ENCODE measurements around the gene JAK1.
"Not testable (repeated sequence)": the region's sequence is repeated elsewhere in the genome, so short reads cannot be mapped to it uniquely, and the experiment has no call there.

JAK1 gene

DNA sequence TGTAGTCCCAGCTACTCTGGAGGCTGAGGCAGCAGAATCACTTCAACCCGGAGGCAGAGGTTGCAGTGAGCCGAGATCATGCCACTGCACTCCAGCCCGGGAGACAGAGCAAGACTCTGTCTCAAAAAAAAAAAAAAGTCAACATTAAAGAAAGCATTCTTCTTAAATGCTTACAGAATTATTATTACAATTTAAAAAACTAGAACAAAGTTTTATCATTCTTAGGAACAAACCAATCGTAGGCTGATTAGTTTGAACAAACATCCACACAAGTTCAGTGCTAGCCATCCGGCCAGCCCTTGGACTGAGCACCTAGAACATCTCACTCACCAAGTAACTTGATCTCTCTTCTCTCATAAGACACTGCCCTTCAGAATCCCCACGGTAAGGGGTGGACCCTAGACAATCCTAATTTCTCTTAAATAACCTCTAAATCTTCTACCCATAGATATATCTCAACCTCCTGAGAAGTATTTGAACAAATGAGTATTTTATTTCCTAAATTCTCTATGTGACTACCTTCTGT, 16.0 kb downstream of the JAK1 start:
- DNase-seq (ENCODE audit: low read depth): no peak

DNA sequence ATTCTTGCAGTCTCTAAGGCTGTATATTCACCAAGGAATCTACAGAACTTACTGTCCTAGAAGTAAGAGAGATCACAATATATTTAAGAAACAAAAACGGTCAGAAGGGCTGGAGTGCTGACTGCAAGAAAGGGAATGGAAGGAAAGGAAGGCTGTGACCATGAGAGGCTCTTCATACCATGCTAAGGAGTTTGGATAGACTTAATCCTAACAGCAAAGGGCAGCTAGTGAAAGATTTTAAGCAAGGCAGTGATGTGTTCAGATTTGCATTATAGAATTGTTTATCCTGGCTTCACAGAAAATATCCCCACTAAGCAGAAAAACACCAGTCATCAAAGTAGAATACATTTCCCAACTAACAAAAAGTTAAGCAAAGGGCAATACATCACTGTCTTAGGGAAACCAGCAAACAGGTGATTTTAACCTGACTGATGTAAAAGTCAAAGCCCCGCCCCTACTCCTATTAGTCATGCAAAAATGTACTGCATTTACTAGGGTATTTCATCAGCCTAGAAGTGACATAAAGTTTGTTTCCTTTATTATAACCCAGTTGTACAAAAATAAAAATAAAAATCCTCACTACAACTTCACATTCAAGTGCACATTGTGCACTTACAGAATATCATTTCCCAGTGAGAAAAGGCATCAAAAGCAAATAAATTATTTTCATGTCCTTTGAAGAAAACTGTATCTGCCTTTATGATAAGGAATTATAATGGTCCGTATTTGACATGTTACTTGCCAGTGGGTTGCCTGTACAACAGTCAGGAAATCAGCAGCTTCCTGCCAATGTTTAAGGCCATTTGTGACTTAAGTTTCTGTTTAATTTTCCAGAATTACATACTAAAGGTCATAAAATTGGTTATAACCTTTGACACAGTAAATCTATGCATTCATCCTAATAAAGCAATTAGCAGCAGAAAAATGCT, 17.2 kb downstream of the JAK1 start:
- DNase-seq (ENCODE audit: low read depth): no peak

DNA sequence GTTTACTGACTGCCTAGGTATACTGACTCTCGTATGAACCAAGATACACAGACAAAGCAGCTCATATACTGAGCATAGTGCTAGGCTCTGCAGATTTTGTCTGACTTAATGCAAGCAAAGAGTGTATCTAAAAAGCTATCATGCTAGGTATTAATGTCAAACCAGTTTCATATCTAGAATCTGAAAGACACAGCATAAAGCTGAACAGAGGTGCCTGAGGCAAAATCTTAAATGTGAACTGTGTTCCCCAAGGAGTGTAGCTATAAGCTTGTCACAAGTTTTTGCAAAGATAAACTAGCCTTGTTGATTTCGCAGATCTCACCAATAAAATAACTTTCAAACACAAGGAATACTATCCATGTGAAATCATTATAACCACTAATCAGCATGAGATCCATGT, 18.1 kb downstream of the JAK1 start:
- DNase-seq (ENCODE audit: low read depth): no peak

DNA sequence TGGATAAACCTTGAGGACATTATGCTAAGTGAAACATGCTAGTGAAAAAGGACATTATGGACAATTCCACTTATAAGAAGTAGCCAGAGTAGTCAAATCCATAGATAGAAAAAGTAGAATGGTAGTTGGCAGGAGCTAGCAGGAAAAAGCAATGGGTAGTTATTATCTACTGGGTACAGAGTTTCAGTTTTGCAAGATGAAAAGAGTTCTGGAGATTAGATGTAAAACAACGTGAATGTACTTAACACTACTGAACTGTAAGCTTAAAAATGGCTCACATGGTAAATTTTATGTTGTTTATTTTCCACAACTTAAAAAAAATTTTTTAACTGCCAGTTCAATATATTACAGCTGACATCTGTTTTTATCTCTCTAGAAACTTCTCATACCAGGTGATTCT, 19.4 kb downstream of the JAK1 start:
- no peak for DNase-seq (ENCODE audit: low read depth)

DNA sequence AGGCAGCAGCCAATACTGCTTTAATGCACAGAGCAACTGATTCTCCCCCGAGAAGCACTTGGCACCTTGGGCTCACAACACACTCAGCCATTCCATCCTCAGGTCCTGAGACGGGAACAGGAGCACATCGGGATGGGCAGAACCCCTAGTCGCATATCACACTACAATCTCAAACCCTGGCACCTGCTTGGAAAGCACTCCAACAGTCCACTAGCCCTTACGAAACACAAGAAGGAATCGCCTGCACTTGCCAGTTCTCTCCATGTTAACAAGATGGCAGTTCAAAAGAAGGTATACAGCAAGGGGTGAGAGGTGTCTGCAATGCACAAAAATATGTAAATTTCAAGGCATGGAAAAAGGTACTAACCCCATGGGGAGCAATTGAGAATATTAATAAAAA, 21.4 kb downstream of the JAK1 start:
- DNase-seq (ENCODE audit: low read depth): no peak

DNA sequence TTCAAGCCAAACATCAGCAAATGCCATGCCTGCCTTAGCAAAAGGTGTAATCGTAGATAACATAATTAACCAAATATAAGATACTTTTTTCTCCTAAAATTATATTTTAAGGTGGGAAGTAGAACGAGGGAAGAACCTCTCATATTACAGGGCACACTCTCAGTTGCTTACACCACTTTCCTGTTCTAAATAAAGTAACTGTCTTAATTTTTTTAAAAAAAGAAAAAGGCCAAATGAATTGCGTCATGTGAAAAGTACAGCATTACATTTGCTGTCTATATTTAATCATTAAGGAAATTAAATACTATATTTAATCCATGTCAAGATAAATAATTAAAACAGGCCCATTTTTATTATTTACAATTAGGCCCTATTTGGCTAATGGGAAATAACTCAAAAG, 23.7 kb downstream of the JAK1 start:
- DNase-seq (ENCODE audit: low read depth): no peak

DNA sequence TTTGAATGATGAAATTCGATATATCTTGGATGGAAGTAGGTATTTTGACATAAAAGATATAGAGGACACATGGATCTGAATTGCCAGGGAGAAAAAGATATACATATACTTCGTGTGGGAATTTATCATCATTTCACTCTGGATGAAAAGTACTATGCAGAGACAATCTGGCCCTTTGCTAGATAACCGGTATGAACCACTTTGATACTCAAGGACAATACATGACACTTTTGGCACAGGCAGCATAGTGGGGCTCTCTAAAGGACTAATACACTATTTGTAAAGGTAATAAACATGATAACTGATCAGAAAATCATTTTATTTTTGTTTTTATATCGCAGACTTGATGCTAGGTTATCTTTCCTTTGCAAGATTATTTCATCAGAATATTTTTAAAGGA, 24.2 kb downstream of the JAK1 start:
- no peak for DNase-seq (ENCODE audit: low read depth)

DNA sequence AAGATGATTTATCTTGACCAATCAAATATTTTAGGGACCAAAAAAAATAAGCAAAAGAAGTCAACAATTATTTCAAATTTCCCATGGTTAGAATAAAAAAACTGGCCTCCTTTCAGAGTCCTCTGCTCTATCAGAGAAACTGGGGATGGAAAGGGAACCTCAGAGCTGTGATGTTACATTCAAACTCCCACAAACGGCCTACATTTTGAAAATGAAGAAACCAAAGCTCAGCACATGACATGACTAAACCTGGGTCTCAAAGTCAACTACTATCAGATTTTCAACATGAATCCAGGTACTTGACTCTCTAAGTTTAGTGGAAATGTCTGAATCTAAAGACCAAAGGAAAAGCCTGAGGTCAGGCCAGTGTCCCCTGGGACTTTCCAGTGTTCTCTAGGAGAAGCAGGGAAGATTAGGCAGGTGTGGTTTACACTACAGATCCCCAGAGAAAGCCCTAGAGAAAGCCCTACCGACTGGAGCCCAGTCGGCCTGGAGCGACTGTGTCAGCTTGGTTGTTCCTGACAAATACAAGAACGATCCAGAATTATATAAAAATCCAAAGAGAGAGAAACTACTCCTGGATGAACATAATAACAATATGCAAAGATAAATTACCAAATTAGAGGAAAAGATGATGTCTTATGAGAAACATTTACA, 24.8 kb downstream of the JAK1 start:
- DNase-seq (ENCODE audit: low read depth): no peak

DNA sequence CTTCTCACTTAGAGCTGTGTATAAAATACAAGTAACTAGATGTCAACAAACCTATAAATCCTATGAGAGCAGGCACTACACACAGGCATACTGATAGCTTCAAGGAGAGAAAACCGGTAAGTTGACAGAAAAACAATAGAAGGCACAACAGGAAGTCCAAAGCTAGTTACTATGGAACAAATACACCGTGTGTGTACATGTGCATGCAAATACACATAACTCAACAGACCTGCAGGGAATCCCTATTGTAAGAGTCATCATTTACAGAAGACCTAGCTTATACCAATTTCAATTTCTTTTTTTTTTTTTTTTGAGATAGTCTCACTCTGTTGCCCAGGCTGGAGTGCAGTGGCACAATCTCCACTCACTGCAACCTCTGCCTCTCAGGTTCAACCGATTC, 26.3 kb downstream of the JAK1 start:
- DNase-seq (ENCODE audit: low read depth): no peak

DNA sequence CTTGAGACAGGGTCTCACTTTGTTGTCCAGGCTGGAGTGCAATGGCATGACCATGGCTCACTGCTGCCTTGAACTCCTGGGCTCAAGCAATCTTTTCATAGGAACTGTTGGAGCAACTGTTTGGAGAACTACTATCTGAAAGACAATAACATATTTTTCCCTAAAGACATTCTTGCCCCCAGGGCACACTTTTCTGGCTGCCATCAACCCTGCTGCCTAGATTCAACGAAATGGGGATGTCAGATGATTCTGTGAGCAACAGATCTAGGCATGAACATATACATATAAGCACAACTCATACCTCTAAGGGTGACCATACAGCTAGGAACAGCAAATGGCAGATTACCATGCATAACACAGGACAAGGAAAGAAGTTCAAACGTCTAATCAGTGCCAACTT, 27.4 kb downstream of the JAK1 start:
- DNase-seq (ENCODE audit: low read depth): no peak

DNA sequence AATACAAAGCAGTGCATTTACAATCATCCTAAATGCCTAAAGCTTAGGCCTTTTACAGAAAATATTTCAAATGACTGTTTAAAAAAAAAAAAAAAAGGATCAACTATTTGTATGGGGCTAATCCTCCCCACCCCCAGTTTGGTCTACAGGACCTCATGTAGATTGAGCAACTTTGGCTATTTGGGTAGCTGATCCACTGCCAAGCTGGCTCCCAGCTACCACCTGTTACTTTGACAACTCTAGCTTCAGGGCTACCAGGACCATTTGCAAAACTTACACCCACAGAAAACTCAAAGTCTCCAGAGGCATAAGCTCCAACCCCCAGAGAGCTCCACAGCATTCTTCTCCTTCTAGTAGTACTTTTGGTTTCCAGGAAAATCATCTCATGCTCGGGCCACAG, 29.4 kb downstream of the JAK1 start:
- DNase-seq (ENCODE audit: low read depth): no peak

DNA sequence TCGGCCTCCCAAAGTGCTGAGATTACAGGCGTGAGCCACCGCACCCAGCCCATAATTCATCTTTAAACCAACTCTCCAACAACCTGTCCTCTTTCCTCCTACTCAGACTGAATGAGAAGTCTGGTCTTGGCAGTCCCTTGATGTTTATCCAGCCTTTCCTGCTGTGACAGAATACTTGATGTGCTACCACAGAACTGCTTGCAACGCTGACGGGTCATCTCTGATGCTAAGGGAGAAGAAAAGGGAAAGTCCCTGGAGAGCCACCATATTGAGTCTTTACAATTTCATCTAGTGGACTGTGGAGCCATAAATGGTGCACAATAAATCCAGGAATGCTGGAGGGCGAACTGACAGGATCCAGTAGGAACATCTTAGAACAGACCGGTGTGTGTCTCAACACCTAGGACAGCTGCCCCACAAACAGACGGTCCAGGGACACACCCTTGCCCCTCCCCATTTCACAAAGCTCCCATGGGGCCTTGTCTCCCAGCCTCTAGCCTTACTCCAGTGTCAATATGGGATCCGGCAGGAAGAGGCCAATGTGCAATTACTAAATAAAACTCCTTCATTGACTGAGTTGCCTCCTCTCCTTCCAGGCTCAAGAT, 30.7 kb downstream of the JAK1 start:
- DNase-seq (ENCODE audit: low read depth): no peak

DNA sequence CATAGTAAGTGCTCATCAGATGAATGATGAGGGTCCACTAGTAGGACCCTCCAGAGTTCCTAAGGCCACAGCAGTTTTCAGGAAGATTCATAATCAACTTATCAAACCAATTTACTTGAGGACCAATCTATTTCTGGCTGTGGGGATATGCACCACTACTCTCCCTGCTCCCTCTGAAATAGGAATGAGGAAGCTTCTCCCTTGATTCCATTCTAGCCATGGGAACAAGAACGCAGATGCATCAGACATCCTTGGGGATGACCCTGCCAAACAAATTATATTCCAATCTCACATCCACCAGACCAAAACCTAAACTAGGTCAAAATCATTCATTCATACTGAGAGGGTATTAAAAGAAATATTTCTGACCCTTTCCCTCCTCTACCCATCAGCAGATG, 31.5 kb downstream of the JAK1 start:
- no peak for DNase-seq (ENCODE audit: low read depth)

DNA sequence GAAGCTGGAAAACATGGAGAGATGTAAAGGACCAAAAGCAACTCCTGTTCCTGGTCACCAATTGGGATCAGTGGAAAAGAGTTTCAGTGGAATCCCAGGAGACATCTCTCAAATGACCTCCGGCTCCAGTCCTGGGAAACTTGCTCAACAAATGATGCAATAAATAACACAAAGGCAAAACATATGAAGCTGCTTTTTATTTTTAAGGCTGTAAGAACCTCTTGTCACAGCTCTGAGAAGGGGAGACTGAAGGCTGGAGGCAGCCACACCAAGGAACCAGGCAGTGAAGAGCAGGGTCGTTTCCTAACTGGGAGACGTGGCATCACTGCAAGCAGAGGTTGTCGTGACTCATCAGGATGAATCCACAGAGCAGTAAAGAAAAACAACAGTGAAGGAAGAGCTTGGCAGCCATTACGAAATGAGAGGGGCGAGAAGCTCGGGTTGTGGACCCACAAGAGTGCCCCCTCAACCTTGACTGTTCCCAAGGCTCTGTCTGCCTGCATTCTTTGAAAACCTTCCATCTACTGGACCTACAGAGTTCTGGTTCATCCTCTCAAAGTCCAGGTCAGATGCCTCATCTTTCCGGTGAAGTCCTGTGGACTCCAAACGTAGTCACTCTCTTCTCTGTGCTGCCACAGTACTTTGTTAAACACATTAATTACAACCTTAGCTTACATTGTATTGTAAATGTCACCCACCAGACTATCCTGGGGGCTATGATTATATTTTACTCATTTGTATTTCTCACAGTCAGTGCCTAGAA, 32.1 kb downstream of the JAK1 start:
- DNase-seq (ENCODE audit: low read depth): peak; percentile 51

DNA sequence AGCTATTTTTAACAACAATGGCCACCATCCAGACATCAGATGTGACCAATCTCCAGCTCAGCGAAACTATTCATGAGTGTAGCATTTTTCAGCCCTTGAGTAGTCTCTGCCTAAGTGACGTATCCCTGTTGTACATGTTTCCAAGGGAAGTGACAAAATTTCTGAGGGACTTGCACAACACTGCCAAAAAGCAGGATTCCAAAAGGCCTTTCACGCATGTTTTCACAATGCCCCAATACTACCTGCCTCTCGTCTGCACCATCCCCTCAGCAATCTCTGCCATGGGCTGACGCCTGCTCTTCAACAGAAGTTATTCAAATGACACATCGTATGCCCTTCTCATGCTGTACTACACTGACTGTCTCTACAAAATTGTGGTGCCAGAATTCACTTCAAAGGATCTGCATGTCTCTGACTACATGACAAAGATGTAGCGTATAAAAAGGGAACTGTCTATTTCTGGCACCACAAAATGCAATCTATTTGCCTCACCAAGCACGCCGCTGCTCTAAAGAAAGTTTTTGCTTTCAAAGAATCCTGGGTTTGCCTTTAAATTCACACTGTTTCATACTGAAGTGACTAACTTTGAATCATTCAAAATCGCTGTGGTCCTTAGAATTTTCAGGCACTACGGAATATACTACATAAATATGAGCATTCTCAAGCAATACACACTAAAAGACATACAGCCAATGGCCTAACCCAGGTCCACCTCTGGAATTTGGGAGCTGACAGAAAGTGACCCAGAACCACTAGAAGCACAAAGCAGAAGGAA, 32.9 kb downstream of the JAK1 start:
- DNase-seq (ENCODE audit: low read depth): peak; percentile 48

DNA sequence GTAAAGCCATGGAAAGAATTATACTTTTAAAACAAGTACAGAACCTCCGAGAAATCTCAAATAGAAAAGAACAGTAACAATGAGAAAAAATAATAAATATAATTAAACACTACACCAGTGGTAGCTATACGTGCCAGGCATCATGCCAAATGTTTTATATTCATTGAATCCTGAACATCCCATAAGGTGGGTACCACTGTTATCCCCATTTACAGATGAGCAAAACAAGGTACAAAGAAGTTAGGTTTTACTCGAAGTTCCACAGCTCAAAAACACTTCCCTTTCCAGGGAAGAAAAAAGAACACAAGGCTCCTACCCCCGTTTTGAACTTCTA, 33.4 kb downstream of the JAK1 start:
- no peak for DNase-seq (ENCODE audit: low read depth)

DNA sequence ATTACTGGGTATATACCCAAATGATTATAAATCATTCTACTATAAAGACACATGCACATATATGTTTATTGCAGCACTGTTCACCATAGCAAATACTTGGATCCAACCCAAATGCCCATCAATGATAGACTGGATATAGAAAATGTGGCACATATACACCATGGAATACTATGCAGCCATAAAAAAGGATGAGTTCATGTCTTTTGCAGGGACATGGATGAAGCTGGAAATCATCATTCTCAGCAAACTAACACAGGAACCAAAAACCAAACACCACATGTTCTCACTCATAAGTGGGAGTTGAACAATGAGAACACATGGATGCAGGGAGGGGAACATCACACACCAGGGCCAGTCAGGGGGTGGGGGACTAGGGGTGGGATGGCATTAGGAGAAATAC, 35.7 kb downstream of the JAK1 start:
- not testable (repeated sequence) for DNase-seq (ENCODE audit: low read depth)

DNA sequence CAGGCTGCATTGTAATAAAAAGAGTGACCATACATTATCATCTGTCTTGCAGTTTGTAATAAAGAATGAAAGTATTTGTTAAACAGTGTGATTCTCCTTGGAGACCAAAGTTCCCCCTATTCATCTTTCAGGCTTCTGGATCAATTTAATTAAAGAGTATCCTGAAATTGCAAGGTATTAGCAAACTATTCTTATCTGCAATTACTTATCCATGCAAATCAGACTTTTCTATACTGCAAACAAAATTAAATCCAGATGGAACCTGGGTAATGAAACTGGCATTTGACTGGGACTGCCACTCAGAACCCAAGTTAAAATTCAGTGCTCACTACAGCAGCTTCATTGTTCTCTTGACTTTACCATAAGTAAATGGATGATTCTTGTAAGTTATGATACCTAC, 37.1 kb downstream of the JAK1 start:
- DNase-seq (ENCODE audit: low read depth): no peak

DNA sequence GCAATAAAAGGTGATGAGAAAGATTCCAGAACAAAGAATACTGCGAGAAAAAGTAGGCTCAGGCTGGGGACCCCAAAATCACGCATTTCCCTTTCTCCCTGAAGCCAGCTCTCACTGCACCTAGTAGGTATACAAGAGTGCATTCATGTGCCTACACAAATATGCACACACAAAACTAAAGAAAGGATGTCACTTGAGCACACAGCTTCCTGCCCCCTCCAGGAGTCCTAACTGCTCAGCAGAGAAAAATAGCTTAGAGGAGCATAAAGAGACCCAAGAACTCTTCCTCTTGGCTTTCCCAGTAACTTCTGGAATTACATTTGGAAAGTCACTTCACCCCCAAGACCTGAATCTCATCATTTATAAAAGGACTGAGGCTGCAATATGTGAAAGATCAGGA, 38.0 kb downstream of the JAK1 start:
- no peak for DNase-seq (ENCODE audit: low read depth)

DNA sequence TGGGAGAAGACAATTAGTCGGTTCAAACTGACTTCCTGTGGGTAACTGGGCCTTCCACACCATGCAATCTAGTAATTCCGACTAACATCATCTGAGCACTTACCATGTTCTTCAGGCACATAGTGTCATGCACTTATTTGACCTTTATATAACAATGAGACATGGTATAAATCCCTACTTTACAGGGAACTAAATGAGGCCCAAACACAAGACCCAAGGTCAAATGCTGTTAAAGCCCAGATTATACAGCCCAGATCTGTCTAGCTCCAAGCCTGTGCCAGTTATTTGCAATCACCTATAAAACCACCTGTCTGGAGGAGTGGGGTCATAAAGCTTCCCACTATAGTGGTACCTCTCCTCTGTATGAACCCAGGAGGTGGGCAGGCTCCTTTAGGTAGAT, 40.8 kb downstream of the JAK1 start:
- DNase-seq (ENCODE audit: low read depth): no peak

DNA sequence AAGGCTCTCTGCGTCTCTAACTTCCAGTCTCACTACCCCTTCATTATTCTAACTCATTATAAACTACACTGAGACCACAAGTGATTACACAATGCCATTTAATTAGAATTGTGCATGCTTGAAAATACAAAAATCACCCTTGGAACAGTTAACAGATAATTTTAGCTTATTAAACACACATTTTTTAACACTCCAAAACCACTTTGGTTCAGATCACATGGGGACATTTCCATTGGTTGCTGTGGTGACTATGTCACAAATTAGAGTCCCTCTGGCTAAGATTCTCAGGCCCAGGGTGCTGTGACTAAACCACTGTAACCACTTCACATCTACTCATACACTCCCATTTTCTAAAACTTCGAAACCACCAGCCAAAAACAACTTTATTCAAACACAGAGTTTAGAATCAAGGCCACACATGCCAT, 43.0 kb downstream of the JAK1 start:
- no peak for DNase-seq (ENCODE audit: low read depth)

DNA sequence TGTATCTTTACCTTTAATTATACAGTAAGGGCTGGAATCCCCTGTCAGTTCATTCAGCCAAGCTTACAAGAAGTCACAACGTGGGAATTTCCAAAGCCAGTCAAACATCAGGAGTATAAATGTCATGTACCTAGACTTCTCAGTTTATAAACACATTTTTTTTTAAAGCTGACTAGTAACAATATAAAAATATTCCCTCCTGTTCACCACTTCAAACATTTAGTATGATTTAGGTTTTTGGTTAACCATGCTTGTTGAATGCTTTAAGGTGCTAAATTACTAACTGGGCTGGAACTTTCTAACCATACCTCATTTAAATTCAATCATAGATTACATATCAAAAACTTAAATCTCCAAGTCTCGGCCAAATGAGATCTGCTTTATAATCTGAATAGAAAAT, 44.0 kb downstream of the JAK1 start:
- no peak for DNase-seq (ENCODE audit: low read depth)

Data from HS-27A (cell line).